Mesenchymal stem cell (in vitro differentiated cells and primary cell): ENCODE measurements around the gene MPPED2.

ENCODE experiments used
- DNase-seq: peaks from one replicate; pipeline ENCODE4 v3.0.0-alpha.2; 2013
- H2AFZ ChIP-seq: one replicate; pipeline ENCODE4 v1.6.1; 2013; ENCODE audit warnings: low read depth, mild to moderate bottlenecking, control low read depth, inconsistent platforms, low read length, moderate library complexity
- H2AK5ac ChIP-seq: 2 replicates; pipeline ENCODE4 v1.6.1; 2013; ENCODE audit warnings: low read length, moderate library complexity, mild to moderate bottlenecking, inconsistent platforms; ENCODE audit not compliant: severe bottlenecking
- H2BK120ac ChIP-seq: one replicate; pipeline ENCODE4 v1.6.1; 2013; ENCODE audit warnings: low read depth, mild to moderate bottlenecking, inconsistent platforms, low read length, moderate library complexity
- H2BK12ac ChIP-seq, 2 experiments: one replicate each; pipeline ENCODE4 v1.6.1; 2013; ENCODE audit warnings: inconsistent platforms in 2 of 2, low read length in 2 of 2, mild to moderate bottlenecking in 2 of 2, moderate library complexity in 2 of 2, control low read depth in 1 of 2
- H2BK15ac ChIP-seq: one replicate; pipeline ENCODE4 v1.6.1; 2013; ENCODE audit warnings: mild to moderate bottlenecking, low read depth, inconsistent platforms; ENCODE audit not compliant: poor library complexity, severe bottlenecking
- H2BK5ac ChIP-seq: 2 replicates; pipeline ENCODE4 v1.6.1; 2013; ENCODE audit warnings: low read depth, mild to moderate bottlenecking, low read length, control low read depth, inconsistent platforms; ENCODE audit not compliant: poor library complexity, severe bottlenecking
- H3K14ac ChIP-seq, 2 experiments: one replicate each; pipeline ENCODE4 v1.6.1; 2013; ENCODE audit warnings: inconsistent platforms in 2 of 2, low read length in 2 of 2, control low read depth in 1 of 2, mild to moderate bottlenecking in 1 of 2, moderate library complexity in 1 of 2
- H3K18ac ChIP-seq, 2 experiments: one replicate each; pipeline ENCODE4 v1.6.1; 2013; ENCODE audit warnings: inconsistent platforms in 2 of 2, low read length in 2 of 2, control low read depth in 1 of 2, low read depth in 1 of 2, mild to moderate bottlenecking in 1 of 2
- H3K23ac ChIP-seq, 2 experiments: one replicate each; pipeline ENCODE4 v1.6.1; 2013; ENCODE audit warnings: inconsistent platforms in 2 of 2, low read length in 2 of 2, mild to moderate bottlenecking in 2 of 2, moderate library complexity in 2 of 2, control low read depth in 1 of 2
- H3K27ac ChIP-seq: 2 replicates; pipeline ENCODE4 v1.5.1; 2013; ENCODE audit warnings: mild to moderate bottlenecking, moderate library complexity, low read length, control low read depth, inconsistent platforms; ENCODE audit not compliant: poor library complexity, severe bottlenecking
- H3K27me3 ChIP-seq, 2 experiments: 2 replicates each; pipeline versions ENCODE4 v1.6.1 to v1.7.0; 2013; ENCODE audit warnings: low read length in 2 of 2, mild to moderate bottlenecking in 2 of 2, moderate library complexity in 2 of 2, control low read depth in 1 of 2, inconsistent platforms in 1 of 2; ENCODE audit not compliant: control insufficient read depth in 1 of 2, insufficient read depth in 1 of 2
- H3K36me3 ChIP-seq, 2 experiments: 2 replicates each; pipeline versions ENCODE4 v1.6.1 to v1.7.0; 2013; ENCODE audit warnings: low read length in 2 of 2, control low read depth in 1 of 2, inconsistent platforms in 1 of 2, low read depth in 1 of 2, mild to moderate bottlenecking in 1 of 2; ENCODE audit not compliant: insufficient read depth in 2 of 2, control insufficient read depth in 1 of 2
- H3K4ac ChIP-seq, 2 experiments: one replicate each; pipeline ENCODE4 v1.6.1; 2013; ENCODE audit warnings: inconsistent platforms in 2 of 2, low read length in 2 of 2, mild to moderate bottlenecking in 2 of 2, moderate library complexity in 2 of 2, control low read depth in 1 of 2, low read depth in 1 of 2
- H3K4me1 ChIP-seq: 2 replicates; pipeline ENCODE4 v1.6.1; 2013; ENCODE audit warnings: low read depth, low read length, control low read depth; ENCODE audit not compliant: control insufficient read depth, insufficient read depth
- H3K4me2 ChIP-seq: 2 replicates; pipeline ENCODE4 v1.6.1; 2013; ENCODE audit warnings: low read length, mild to moderate bottlenecking, inconsistent platforms; ENCODE audit not compliant: poor library complexity, severe bottlenecking
- H3K4me3 ChIP-seq, 2 experiments: 2 replicates each; pipeline versions ENCODE4 v1.5.1 to v1.7.0; 2013; ENCODE audit warnings: low read length in 2 of 2, mild to moderate bottlenecking in 2 of 2, control low read depth in 1 of 2, low read depth in 1 of 2; ENCODE audit not compliant: insufficient read depth in 1 of 2
- H3K79me1 ChIP-seq: replicated peaks from 2 replicates; pipeline ENCODE4 v1.6.1; 2013; ENCODE audit warnings: mild to moderate bottlenecking, control low read depth, low read length, inconsistent platforms; ENCODE audit not compliant: poor library complexity, severe bottlenecking
- H3K9ac ChIP-seq: 2 replicates; pipeline ENCODE4 v1.7.0; 2013; ENCODE audit warnings: mild to moderate bottlenecking, low read length, moderate library complexity
- H3K9me3 ChIP-seq: 2 replicates; pipeline ENCODE4 v1.7.0; 2013; ENCODE audit warnings: mild to moderate bottlenecking, low read length; ENCODE audit not compliant: control insufficient read depth
- H4K8ac ChIP-seq: one replicate; pipeline ENCODE4 v1.6.1; 2013; ENCODE audit warnings: inconsistent platforms, mild to moderate bottlenecking, low read length, moderate library complexity
- H4K91ac ChIP-seq: one replicate; pipeline ENCODE4 v1.6.1; 2013; ENCODE audit warnings: mild to moderate bottlenecking, low read length, inconsistent platforms
- WGBS: methylation state at CpG from one replicate; pipeline ENCODE4 v1.1.7; 2013; ENCODE audit warnings: mixed read lengths; 5-methylcytosine and 5-hydroxymethylcytosine counted together

MPPED2 gene

DNA sequence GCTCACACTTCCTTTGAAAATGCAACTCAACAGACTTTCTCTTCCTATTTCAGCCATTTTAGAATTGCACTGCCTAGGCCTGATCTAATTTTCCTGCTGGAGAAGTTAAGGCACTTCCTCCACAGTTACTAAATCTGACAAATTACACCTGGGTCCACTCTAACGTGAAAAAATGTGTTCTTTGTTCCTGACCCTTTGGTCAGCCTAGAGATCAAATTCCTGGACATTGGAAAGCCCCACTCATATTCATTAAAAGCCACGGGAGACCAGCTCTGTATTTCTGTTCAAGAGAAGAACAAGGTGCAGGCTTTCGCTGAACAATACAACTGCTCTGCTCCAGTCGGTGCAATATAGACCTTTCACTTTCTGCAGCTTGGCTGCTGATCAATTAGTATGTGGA lies 96.6 kb downstream of the MPPED2 start:
- Histone ChIP-seq H2BK120ac (no peak overlapping the region), H3K14ac (no peak overlapping the region), H3K27me3 (no peaks in the 10 kb centered on the region), H3K79me1 (no peaks in the 10 kb centered on the region), H3K4me2 (no peak overlapping the region), H3K9ac (no peak overlapping the region), H2AFZ (no peak overlapping the region), H3K36me3 (no peaks in the 10 kb centered on the region), H2AK5ac (no peak overlapping the region), H3K27ac (no peak overlapping the region), H3K4ac (no peak overlapping the region), H2BK12ac (no peak overlapping the region), H3K23ac (no peak overlapping the region), H2BK5ac (no peak overlapping the region), H4K91ac (no peak overlapping the region), H3K9me3 (no peaks in the 10 kb centered on the region), H3K18ac (no peak overlapping the region), H2BK15ac (no peak overlapping the region), H3K4me1 (peaks cover 4% of the 10 kb centered on the region), H3K4me3 (no peak overlapping the region), H4K8ac (no peak overlapping the region)
- no peak for DNase-seq
- 60% methylated on average over 3 of the region's 4 CpGs for WGBS

DNA sequence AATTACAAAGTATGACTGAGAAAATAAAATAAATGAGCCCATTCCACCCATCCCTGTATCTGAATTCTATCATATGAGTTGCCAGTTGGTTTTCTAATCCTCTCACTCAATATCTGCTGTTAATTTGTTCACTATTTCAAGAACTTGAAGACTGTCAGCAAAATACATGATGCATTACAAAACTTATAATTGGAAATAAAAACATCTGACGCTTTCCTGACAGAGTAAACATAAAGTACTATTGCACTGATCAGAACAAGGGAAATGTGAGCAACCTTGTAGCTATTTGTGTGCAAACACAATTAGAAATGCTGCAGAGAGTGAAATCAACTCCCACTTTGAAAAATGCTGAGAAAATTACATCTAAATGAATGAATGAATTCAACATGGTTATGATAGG lies 97.1 kb downstream of the MPPED2 start:
- Histone ChIP-seq H3K36me3 (no peaks in the 10 kb centered on the region), H2BK5ac (no peak overlapping the region), H4K8ac (no peak overlapping the region), H2AFZ (no peak overlapping the region), H2BK15ac (no peak overlapping the region), H2BK120ac (no peak overlapping the region), H2AK5ac (no peak overlapping the region), H3K4me2 (no peak overlapping the region), H3K27ac (no peak overlapping the region), H2BK12ac (no peak overlapping the region), H4K91ac (no peak overlapping the region), H3K23ac (no peak overlapping the region), H3K9me3 (no peaks in the 10 kb centered on the region), H3K18ac (no peak overlapping the region), H3K27me3 (no peaks in the 10 kb centered on the region), H3K79me1 (no peaks in the 10 kb centered on the region), H3K4me3 (no peak overlapping the region), H3K4me1 (peaks cover 4% of the 10 kb centered on the region), H3K14ac (no peak overlapping the region), H3K9ac (no peak overlapping the region), H3K4ac (no peak overlapping the region)
- DNase-seq = no peak
- 60% methylated on average over 1 of the region's 1 CpG for WGBS

DNA sequence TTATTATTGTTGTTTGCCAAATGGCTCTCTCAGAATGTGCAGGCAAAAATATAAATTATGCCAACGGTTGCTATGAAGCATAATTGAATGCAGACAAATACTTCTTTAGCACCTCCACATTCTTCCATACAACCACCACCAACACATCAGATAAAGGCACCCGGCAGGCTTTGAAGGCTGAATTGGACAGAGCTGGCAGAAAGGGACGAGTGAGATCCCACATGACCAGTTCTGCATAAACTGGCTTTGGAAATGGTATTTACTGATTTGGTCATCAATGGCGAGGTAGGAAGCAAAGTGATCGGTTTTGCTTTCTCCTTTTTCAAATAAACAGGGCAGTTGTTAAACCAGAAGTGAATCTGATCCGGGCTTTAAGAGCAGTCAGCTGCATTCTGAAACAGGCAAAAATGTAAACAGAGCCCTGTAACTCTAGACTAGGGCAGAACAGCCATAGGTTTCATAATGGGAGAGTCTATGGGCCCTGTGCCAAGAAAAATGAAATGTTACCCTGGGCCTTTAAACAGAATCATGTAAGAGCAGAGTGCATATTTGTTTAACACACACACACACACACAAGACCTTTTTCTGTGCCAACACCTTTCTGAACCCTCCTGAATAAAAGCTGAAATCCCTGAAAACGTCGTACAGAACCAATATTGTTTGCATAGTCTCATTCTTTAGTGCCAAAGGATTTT lies 97.7 kb downstream of the MPPED2 start:
- no peak overlapping the region for H2AFZ ChIP-seq
- H2BK15ac ChIP-seq = no peak overlapping the region
- H3K79me1 ChIP-seq = no peaks in the 10 kb centered on the region
- peak overlapping the region in 1 of 2 experiments; percentile 54 for H3K18ac ChIP-seq
- no peaks in the 10 kb centered on the region for H3K9me3 ChIP-seq
- no peak overlapping the region for H3K23ac ChIP-seq
- H3K4me3 ChIP-seq = no peak overlapping the region
- no peak overlapping the region for H4K91ac ChIP-seq
- H3K27me3 ChIP-seq = no peaks in the 10 kb centered on the region
- no peak overlapping the region for H2BK120ac ChIP-seq
- no peaks in the 10 kb centered on the region for H3K36me3 ChIP-seq
- no peak overlapping the region for H2AK5ac ChIP-seq
- H3K9ac ChIP-seq = no peak overlapping the region
- no peak overlapping the region for H2BK12ac ChIP-seq
- no peak overlapping the region for H4K8ac ChIP-seq
- WGBS = 38% methylated on average over 8 of the region's 8 CpGs
- H3K14ac ChIP-seq = no peak overlapping the region
- H3K4me2 ChIP-seq = no peak overlapping the region
- H3K4ac ChIP-seq = no peak overlapping the region
- peak; percentile 61 for DNase-seq
- H3K27ac ChIP-seq = peak overlapping the region; percentile 10
- no peak overlapping the region for H2BK5ac ChIP-seq
- peaks cover 4% of the 10 kb centered on the region for H3K4me1 ChIP-seq

DNA sequence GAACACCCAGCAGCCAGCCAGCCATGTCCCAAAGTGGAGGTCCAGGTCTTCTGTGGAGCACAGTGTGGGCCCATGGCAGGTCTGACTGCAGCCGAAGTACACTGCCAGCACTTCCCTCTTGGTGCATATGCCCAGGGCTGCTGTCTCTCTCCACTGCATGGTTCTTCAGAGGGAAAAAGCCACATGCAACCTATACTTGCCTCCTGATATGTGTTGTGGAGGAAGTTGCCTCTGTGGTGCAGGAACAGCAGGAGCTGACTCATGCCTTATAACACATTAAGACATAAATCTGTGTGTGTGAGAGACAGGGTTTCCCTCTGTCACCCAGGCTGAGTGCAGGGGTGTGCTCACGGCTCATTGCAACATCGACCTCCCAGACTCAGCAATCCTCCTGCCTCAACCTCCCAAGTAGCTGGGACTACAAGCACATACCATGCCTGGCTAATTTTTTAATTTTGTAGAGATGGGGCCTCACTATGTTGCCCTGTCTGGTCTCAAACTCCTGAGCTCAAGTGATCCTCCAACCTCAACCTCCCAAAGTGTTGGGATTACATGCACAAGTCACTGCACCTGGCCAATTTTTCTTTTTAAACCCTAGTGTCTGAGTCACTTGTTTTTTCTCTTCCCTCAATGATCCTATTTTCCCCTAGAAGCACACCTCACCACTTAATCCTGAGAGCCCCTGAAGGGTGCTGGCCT lies 98.8 kb downstream of the MPPED2 start:
- H4K8ac ChIP-seq = peak overlapping the region; percentile 78
- H2AFZ ChIP-seq = peak overlapping the region; percentile 20
- H2BK120ac ChIP-seq = peak overlapping the region; percentile 27
- no peak overlapping the region for H3K4me3 ChIP-seq
- no peak overlapping the region for H2BK15ac ChIP-seq
- H3K4ac ChIP-seq = no peak overlapping the region
- H3K9me3 ChIP-seq = no peaks in the 10 kb centered on the region
- H4K91ac ChIP-seq = no peak overlapping the region
- no peak overlapping the region for H3K23ac ChIP-seq
- H3K36me3 ChIP-seq = no peaks in the 10 kb centered on the region
- peaks cover 4% of the 10 kb centered on the region for H3K4me1 ChIP-seq
- H3K14ac ChIP-seq = no peak overlapping the region
- DNase-seq = peak; percentile 82
- WGBS = 20% methylated on average over 3 of the region's 3 CpGs
- no peak overlapping the region for H2BK12ac ChIP-seq
- no peak overlapping the region for H3K9ac ChIP-seq
- H3K4me2 ChIP-seq = no peak overlapping the region
- H3K79me1 ChIP-seq = no peaks in the 10 kb centered on the region
- no peak overlapping the region for H3K27ac ChIP-seq
- H2AK5ac ChIP-seq = no peak overlapping the region
- H3K18ac ChIP-seq = peak overlapping the region in 1 of 2 experiments; percentile 76
- no peak overlapping the region for H2BK5ac ChIP-seq
- H3K27me3 ChIP-seq = no peaks in the 10 kb centered on the region
